Liver (tissue), 9 donors: Measurements from ENCODE around the gene WNT2. TPM values are rescaled to one million over a fixed set of nuclear protein-coding genes. Genes with fewer than 3 reads are reported as not detected.
"Not testable (repeated sequence)": the region's sequence is repeated elsewhere in the genome, so short reads cannot be mapped to it uniquely, and the experiment has no call there.

ENCODE experiments used
- DNase-seq: peaks from one replicate; pipeline ENCODE4 v3.0.0-alpha.2; 2017; ENCODE audit warnings: low spot score
- H3K27ac ChIP-seq, 2 donors: one replicate each; pipeline ENCODE4 v1.7.0; 2013; ENCODE audit warnings: inconsistent platforms in 2 of 2, low read length in 2 of 2, control low read depth in 1 of 2, low read depth in 1 of 2, mild to moderate bottlenecking in 1 of 2
- H3K27me3 ChIP-seq, 4 donors: one replicate each; pipeline versions ENCODE4 v1.6.1 to v1.7.0; 2013; ENCODE audit warnings: low read length in 3 of 4, inconsistent platforms in 1 of 4, mild to moderate bottlenecking in 1 of 4, moderate library complexity in 1 of 4; ENCODE audit not compliant: control insufficient read depth in 4 of 4, insufficient read depth in 4 of 4
- H3K36me3 ChIP-seq, 4 donors: one replicate each; pipeline versions ENCODE4 v1.6.1 to v1.7.0; 2013; ENCODE audit warnings: low read length in 3 of 4, mild to moderate bottlenecking in 3 of 4, low read depth in 1 of 4, moderate library complexity in 1 of 4; ENCODE audit not compliant: control insufficient read depth in 4 of 4, insufficient read depth in 3 of 4
- H3K4me1 ChIP-seq, 4 donors: one replicate each; pipeline versions ENCODE4 v1.6.1 to v1.7.0; 2013; ENCODE audit warnings: low read length in 3 of 4, mild to moderate bottlenecking in 3 of 4, moderate library complexity in 1 of 4; ENCODE audit not compliant: control insufficient read depth in 4 of 4, insufficient read depth in 4 of 4
- H3K4me3 ChIP-seq, 3 donors: one replicate each; pipeline versions ENCODE4 v1.6.1 to v1.7.0; 2013; ENCODE audit warnings: low read length in 3 of 3, control low read depth in 1 of 3, low read depth in 1 of 3, mild to moderate bottlenecking in 1 of 3
- H3K9ac ChIP-seq, 2 donors: one replicate each; pipeline ENCODE4 v1.7.0; 2013; ENCODE audit warnings: low read length in 2 of 2, mild to moderate bottlenecking in 2 of 2, moderate library complexity in 2 of 2, control low read depth in 1 of 2, low read depth in 1 of 2
- H3K9me3 ChIP-seq, 4 donors: one replicate each; pipeline versions ENCODE4 v1.6.1 to v1.7.0; 2013; ENCODE audit warnings: low read length in 3 of 4; ENCODE audit not compliant: control insufficient read depth in 4 of 4
- CTCF ChIP-seq: fragments of 150-350 bp; IDR thresholded peaks from 2 replicates; pipeline ENCODE4 v1.5.1; 2017; ENCODE audit warnings: improper control_type of control experiment, low read depth, low read length; ENCODE audit not compliant: missing input control
- EGR1 ChIP-seq, 2 donors: IDR thresholded peaks; 2 replicates each; pipeline ENCODE4 v1.6.1; 2016 to 2018; ENCODE audit warnings: antibody characterized with exemption in 2 of 2, low read depth in 2 of 2
- FOXA1 ChIP-seq: IDR thresholded peaks from 2 replicates; pipeline ENCODE4 v1.6.1; 2016; ENCODE audit warnings: antibody characterized with exemption
- FOXA2 ChIP-seq: IDR thresholded peaks from 2 replicates; pipeline ENCODE4 v1.6.1; 2016; ENCODE audit warnings: antibody characterized with exemption
- GABPA ChIP-seq, 2 donors: IDR thresholded peaks in 1 of 2; conservative IDR thresholded peaks in 1 of 2; 2 replicates each; pipeline ENCODE4 v1.6.1; 2016; ENCODE audit warnings: antibody characterized with exemption in 2 of 2, mild to moderate bottlenecking in 1 of 2, moderate library complexity in 1 of 2
- HNF4A ChIP-seq, 2 donors: conservative IDR thresholded peaks; 2 replicates each; pipeline ENCODE4 v1.6.1; 2016; ENCODE audit warnings: antibody characterized with exemption in 2 of 2, mild to moderate bottlenecking in 2 of 2
- HNF4G ChIP-seq: IDR thresholded peaks from 2 replicates; pipeline ENCODE4 v1.6.1; 2016; ENCODE audit warnings: antibody characterized with exemption
- JUND ChIP-seq, 2 donors: IDR thresholded peaks; 2 replicates each; pipeline ENCODE4 v1.6.1; 2016; ENCODE audit warnings: antibody characterized with exemption in 2 of 2
- NR2F2 ChIP-seq: IDR thresholded peaks from 2 replicates; pipeline ENCODE4 v1.6.1; 2016; ENCODE audit warnings: antibody characterized with exemption
- RAD21 ChIP-seq, 2 donors: IDR thresholded peaks; 2 replicates each; pipeline ENCODE4 v1.6.1; 2016; ENCODE audit warnings: antibody characterized with exemption in 2 of 2, mild to moderate bottlenecking in 2 of 2
- REST ChIP-seq: IDR thresholded peaks from 2 replicates; pipeline ENCODE4 v1.6.1; 2016; ENCODE audit warnings: antibody characterized with exemption, mild to moderate bottlenecking
- RXRA ChIP-seq, 2 donors: IDR thresholded peaks; 2 replicates each; pipeline ENCODE4 v1.6.1; 2017 to 2018; ENCODE audit warnings: antibody characterized with exemption in 2 of 2, mild to moderate bottlenecking in 1 of 2
- SP1 ChIP-seq: IDR thresholded peaks from 2 replicates; pipeline ENCODE4 v1.6.1; 2018; ENCODE audit warnings: antibody characterized with exemption, mild to moderate bottlenecking
- YY1 ChIP-seq: IDR thresholded peaks from 2 replicates; pipeline ENCODE4 v1.6.1; 2016; ENCODE audit warnings: antibody characterized with exemption, mild to moderate bottlenecking
- WGBS: extraction: QIAGEN DNeasy Blood & Tissue Kit; methylation state at CpG from one replicate; pipeline ENCODE4 v1.1.7; 2013; 5-methylcytosine and 5-hydroxymethylcytosine counted together
- polyA plus RNA-seq, 2 donors: library from polyadenylated mRNA; stranded (reverse) in 1 of 2; unstranded in 1 of 2; fragments of 200-250 nt in 1 of 2; fragments of >200 nt in 1 of 2; fragmentation: Nextera tagmentation in 1 of 2; extraction: Ambion mirVana in 1 of 2; gene quantifications; one replicate each; pipeline versions ENCODE4 v1.2.1 to v1.2.3, GENCODE V29; 2013 to 2015
- total RNA-seq, 2 donors: library from RNA; depleted of rRNA; stranded (reverse); fragments of >200 nt; gene quantifications; one replicate each; pipeline ENCODE4 v1.2.3, GENCODE V29; 2014
- TF ChIP-seq, protein P1 (sequence below): IDR thresholded peaks from 2 replicates; pipeline ENCODE4 v1.6.1; 2016; ENCODE audit warnings: antibody characterized with exemption
- TF ChIP-seq, protein P2 (sequence below): IDR thresholded peaks from 2 replicates; pipeline ENCODE4 v1.6.1; 2016; ENCODE audit warnings: antibody characterized with exemption
- donor health status: healthy.
- donor health status: healthy.
- donor health status: healthy.
- donor health status: healthy.
- donor health status: healthy.

Gene WNT2
- total and polyA plus RNA-seq, 4 donors = 1.1 to 2.0 (median 1.6) TPM

- H3K9ac ChIP-seq = no peak overlapping the region
- DNase-seq = no peak
- no peaks in the 10 kb centered on the region for H3K36me3 ChIP-seq
- no peaks in the 10 kb centered on the region for H3K27me3 ChIP-seq
- H3K9me3 ChIP-seq = no peaks in the 10 kb centered on the region
- 69% methylated on average over 5 of the region's 5 CpGs for WGBS
- H3K4me3 ChIP-seq = no peak overlapping the region
- TF ChIP-seq NR2F2 (no peak), REST (no peak), HNF4G (no peak), GABPA (IDR thresholded peaks at IDR 0.05 in 1 of 2, conservative IDR thresholded peaks at IDR 0.05 in 1 of 2) (no peak), RXRA (IDR thresholded peaks at IDR 0.05) (no peak), HNF4A (conservative IDR thresholded peaks at IDR 0.05) (no peak), FOXA2 (no peak), JUND (IDR thresholded peaks at IDR 0.05) (no peak)
- TF ChIP-seq, protein P1, sequence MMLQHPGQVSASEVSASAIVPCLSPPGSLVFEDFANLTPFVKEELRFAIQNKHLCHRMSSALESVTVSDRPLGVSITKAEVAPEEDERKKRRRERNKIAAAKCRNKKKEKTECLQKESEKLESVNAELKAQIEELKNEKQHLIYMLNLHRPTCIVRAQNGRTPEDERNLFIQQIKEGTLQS = no peak
- no peaks in the 10 kb centered on the region for H3K4me1 ChIP-seq
- H3K27ac ChIP-seq = no peak overlapping the region
These were observed 73.2 kb downstream of the WNT2 start for GRCh38 chr7:117249696-117250095.

DNA sequence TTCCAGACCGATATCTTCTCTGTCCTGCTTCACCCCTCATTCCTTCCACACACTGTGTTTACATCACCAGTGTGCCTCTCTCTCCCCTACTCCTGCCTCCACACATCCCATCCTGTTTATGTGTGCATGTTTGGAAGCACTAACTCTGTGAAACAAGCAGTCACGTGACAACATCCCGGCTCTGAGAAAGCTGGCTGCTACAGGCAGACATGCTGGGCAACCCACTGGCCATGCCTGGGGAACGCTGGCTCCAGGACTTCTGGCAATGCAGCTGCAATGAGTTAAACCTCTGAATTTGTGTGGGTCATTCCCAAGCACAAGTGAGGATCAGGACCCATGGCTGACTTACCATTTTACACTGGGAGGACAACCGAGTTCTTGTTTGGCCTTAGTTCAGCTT, 74.0 kb downstream of the WNT2 start:
- no peaks in the 10 kb centered on the region for H3K4me1 ChIP-seq
- no peak overlapping the region for H3K27ac ChIP-seq
- no peaks in the 10 kb centered on the region for H3K9me3 ChIP-seq
- DNase-seq = no peak
- TF ChIP-seq EGR1 (IDR thresholded peaks at IDR 0.05; ENCODE audit: low read depth in 2 of 2) (no peak), YY1 (no peak), FOXA2 (no peak), HNF4A (conservative IDR thresholded peaks at IDR 0.05) (no peak), SP1 (no peak)
- TF ChIP-seq, protein P2, sequence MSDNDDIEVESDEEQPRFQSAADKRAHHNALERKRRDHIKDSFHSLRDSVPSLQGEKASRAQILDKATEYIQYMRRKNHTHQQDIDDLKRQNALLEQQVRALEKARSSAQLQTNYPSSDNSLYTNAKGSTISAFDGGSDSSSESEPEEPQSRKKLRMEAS = no peak
- H3K9ac ChIP-seq = no peak overlapping the region
- H3K36me3 ChIP-seq = no peaks in the 10 kb centered on the region
- no peaks in the 10 kb centered on the region for H3K27me3 ChIP-seq
- no peak overlapping the region for H3K4me3 ChIP-seq
- WGBS = 62% methylated on average over 5 of the region's 5 CpGs

- Histone ChIP-seq H3K36me3 (no peaks in the 10 kb centered on the region), H3K9ac (no peak overlapping the region), H3K27me3 (no peaks in the 10 kb centered on the region), H3K4me3 (no peak overlapping the region), H3K27ac (no peak overlapping the region), H3K4me1 (no peaks in the 10 kb centered on the region), H3K9me3 (no peaks in the 10 kb centered on the region)
- no peak for DNase-seq
- 76% methylated on average over 4 of the region's 4 CpGs for WGBS
- TF ChIP-seq RAD21 (IDR thresholded peaks at IDR 0.05) (no peak), FOXA2 (no peak), HNF4A (conservative IDR thresholded peaks at IDR 0.05) (no peak), JUND (IDR thresholded peaks at IDR 0.05) (no peak), YY1 (no peak), EGR1 (IDR thresholded peaks at IDR 0.05; ENCODE audit: low read depth in 2 of 2) (no peak), SP1 (no peak), CTCF (no peak), RXRA (IDR thresholded peaks at IDR 0.05) (no peak), NR2F2 (no peak), FOXA1 (no peak), GABPA (IDR thresholded peaks at IDR 0.05 in 1 of 2, conservative IDR thresholded peaks at IDR 0.05 in 1 of 2) (no peak)
These were observed 75.0 kb downstream of the WNT2 start for GRCh38 chr7:117247809-117248208.

- H3K4me1 ChIP-seq, H3K36me3 ChIP-seq, H3K27me3 ChIP-seq, DNase-seq, H3K9me3 ChIP-seq, H3K4me3 ChIP-seq, H3K9ac ChIP-seq, H3K27ac ChIP-seq: not testable (repeated sequence)
- WGBS = 74% methylated on average over 2 of the region's 2 CpGs
These were observed 77.2 kb downstream of the WNT2 start for GRCh38 chr7:117245703-117246102.
